ENCODE results near the gene ODAD2. TPM values are rescaled to one million over a fixed set of nuclear protein-coding genes. Genes with fewer than 3 reads are reported as not detected.

ODAD2 gene
- polyA plus RNA-seq, 3 donors: 0.73 to 2.4 (median 1.2) TPM

GRCh38 chr10:27799046-27799445 lies 199.8 kb downstream of the ODAD2 start:
- no peak for DNase-seq (ENCODE audit: extremely low read depth in 1 of 11, low read depth in 9 of 11, low spot score in 4 of 11)

DNA sequence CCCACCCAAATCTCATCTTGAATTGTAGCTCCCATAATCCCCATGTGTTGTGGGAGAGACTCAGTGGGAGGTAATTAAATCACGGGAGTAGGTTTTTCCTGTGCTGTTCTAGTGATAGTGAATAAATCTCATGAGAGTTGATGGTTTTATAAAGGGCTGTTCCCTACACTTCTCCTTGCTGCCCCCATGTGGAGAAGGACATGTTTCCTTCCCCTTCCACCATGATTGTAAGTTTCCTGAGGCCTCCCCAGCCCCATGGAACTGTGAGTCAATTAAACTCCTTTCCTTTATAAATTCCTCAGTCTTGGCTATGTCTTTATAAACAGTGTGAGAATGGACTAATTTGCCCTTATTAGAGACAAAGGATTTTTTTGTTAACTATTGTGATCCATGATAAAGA lies 204.7 kb downstream of the ODAD2 start:
- DNase-seq (ENCODE audit: extremely low read depth in 1 of 11, low read depth in 9 of 11, low spot score in 4 of 11): no peak

DNA sequence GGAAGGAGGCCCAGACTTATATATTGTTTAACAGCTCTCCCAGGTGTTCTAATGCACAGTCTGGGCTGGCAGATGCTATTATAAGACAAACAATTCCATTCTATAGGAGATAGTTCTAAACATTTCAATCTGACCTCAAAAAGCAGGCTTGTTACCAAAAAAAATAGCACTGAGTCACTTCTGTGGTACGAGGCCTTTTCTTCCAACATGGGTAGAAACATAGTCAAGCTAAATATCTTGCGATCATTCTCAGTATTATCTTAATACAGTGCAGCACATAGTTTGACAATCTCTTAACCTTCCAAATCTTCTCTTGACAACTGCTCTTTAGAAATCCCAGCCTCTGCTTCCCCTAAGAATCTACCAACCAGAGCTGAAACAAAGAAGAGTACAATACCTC lies 206.7 kb downstream of the ODAD2 start:
- no peak for DNase-seq (ENCODE audit: extremely low read depth in 1 of 11, low read depth in 9 of 11, low spot score in 4 of 11)

DNA sequence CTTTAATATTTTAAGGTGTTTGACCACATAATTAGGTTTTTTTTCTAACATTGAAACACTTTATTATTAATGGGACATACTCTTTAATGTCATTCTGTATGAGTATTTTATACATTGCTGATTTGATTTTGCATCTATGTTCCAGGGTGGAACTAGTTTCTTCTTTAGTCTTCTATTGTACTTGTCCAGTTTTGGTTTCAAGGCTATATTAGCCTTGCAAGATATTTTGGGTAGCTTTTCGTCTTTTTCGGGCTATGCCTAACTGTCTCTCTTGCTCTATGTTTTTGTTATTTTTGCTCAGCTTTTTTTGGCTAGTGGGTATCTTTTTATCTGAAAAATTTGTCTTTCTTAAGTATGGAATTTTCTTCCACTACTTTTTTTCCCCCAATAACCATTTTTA lies 214.6 kb downstream of the ODAD2 start:
- DNase-seq (ENCODE audit: extremely low read depth in 1 of 11, low read depth in 9 of 11, low spot score in 4 of 11): no peak

GRCh38 chr10:27783660-27784059 lies 215.2 kb downstream of the ODAD2 start:
- no peak for DNase-seq (ENCODE audit: extremely low read depth in 1 of 11, low read depth in 9 of 11, low spot score in 4 of 11)

DNA sequence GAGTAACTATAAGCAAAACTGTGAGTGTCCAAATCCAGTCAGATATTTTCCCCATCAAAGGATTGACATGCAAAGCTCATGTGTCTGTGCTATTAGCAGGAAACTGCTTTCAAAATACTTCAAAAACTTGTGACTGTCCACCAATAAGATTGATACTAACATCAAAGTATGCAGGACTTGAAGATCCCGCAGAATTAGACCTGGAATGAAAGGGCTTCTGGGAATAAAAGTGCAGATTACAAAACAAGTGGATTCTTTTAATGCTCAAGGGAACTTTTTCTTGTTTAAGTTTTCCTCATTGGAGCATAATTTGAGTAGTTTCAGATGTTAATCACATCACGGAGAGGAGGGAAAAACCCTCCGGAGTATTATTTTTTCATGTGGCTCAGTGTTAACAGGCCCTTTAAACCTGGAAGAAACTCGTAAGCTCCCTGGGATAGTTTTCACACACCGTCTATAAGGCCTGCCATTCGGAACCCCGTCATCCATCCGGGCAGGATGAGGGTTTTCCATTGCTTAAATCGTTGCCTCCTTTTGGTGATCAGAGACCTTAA lies 219.3 kb downstream of the ODAD2 start:
- no peak for DNase-seq (ENCODE audit: extremely low read depth in 1 of 11, low read depth in 9 of 11, low spot score in 4 of 11)

DNA sequence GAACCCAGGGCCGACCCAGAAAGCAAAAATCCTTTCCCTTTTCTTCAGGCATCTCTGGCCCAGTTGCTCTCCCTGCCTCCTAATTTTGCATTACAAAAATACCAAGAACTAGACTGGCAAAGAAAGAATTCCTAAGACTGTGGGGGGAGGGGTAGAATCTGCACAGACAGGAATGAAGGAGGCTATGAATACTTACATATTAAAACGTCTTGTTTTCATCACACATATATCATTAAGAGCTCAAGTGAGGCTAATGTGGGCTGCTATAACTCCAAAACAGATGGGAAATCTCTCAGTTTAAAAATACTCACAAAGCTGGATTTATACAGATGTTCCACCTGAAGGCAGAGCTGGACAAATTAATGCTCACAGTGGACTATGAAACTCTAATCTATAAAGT lies 224.0 kb downstream of the ODAD2 start:
- DNase-seq (ENCODE audit: extremely low read depth in 1 of 11, low read depth in 9 of 11, low spot score in 4 of 11): no peak

- no peak for DNase-seq (ENCODE audit: extremely low read depth in 1 of 11, low read depth in 9 of 11, low spot score in 4 of 11)
Observed at GRCh38 chr10:27771231-27771630, 227.6 kb downstream of the ODAD2 start.

- no peak for DNase-seq (ENCODE audit: extremely low read depth in 1 of 11, low read depth in 9 of 11, low spot score in 4 of 11)
Observed at GRCh38 chr10:27770181-27770580, 228.7 kb downstream of the ODAD2 start.

Measured in renal cortex interstitium (tissue), 11 donors.